HG03196 (cell line): ENCODE results near the gene EN2.
"Not testable (repeated sequence)": the region's sequence is repeated elsewhere in the genome, so short reads cannot be mapped to it uniquely, and the experiment has no call there.

Experiments
- ATAC-seq: cut with Tn5 transposase; IDR thresholded peaks from one replicate; pipeline ENCODE4 v1.9.1; 2021; ENCODE audit not compliant: unreplicated experiment

Gene EN2

DNA sequence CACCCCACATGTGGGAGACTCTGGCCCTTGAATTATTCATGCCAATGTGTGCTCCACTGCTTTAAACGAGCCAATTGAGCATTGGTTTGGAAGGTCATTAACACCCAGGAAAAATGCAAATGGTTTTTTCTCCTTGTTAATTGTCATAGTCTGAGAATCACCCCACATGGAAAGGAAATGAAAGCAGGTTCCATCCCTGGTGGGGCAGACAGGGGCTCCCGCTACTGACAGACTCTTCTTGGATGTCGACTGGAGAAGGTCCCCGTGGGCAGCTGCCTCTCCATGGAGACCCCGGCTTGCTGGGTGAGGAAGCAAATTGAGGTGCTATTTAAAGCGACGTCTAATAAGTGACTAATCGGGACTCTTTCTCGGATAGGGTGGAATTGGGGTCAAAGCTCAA is 32.0 kb upstream of the EN2 start:
- no peak for ATAC-seq

DNA sequence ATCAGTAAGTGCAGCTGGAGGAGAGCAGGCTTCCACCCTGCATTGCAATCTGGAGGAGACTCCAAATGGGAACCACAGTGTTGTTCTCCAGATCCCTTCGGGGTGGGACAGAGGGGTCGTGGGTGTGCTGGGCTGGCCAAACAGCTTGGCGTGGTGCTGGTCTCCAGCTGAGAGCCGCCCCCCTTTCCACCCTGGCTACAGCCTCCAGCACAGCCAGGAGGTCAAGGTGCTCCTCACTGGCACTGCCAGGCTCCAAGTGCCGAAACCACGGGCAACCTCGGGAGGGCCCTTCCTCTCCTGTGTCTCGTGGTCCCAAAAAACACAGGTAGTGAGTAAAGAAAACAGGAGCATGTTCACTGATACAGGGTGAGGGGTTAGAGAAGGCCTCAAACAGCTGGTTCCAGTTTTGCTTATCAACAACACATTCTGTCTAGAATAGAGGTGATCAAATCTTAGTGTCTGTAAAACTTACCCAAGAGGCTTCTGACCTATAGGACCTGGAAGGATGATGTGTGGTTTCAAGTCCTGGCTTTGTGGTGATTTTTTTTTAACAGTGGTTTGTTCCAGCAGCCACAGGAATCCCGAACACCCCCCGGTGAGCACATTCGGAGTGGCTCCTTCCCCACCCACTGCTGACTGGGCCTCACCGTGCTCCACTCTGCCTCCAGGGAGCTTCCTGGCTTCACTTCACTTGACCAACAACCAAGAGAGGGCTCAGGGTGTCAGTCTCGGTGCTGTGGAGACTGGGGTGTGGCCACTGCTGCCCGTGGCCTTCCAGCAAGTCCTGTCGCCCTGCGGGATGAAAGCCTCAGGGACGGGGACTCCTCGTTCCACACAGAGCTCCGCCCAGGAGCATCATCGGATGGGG is 31.2 kb upstream of the EN2 start:
- no peak for ATAC-seq

DNA sequence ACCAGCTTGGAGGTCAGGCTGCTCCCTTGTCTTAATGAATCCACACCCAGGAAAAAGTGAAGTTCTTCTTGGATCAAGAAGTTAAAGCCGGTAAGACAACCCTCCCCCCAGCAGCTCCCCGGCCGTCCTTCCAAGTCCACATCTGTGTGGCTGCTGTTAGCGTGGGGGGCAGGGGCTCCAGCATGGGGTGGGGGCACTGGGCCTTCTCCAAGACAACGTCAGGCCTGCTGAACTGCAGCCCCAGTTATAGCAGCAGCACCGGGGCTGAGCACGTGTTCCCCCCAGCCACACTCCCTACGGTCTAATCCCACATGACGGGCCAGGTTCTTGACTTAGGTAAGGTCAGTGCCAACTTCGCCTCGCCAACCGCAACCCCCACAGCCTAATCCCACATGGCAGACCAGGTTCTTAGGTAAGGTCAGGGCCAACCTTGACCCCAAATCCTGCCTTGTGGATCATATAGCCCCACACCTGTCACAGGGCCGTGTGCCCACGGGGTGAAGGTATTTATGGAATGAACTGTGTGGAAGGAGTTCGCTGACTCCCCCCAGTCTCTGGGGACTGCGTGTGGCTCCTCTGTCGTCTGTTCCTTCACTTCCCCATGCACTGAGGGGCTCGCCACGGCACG is 30.4 kb upstream of the EN2 start:
- no peak for ATAC-seq

DNA sequence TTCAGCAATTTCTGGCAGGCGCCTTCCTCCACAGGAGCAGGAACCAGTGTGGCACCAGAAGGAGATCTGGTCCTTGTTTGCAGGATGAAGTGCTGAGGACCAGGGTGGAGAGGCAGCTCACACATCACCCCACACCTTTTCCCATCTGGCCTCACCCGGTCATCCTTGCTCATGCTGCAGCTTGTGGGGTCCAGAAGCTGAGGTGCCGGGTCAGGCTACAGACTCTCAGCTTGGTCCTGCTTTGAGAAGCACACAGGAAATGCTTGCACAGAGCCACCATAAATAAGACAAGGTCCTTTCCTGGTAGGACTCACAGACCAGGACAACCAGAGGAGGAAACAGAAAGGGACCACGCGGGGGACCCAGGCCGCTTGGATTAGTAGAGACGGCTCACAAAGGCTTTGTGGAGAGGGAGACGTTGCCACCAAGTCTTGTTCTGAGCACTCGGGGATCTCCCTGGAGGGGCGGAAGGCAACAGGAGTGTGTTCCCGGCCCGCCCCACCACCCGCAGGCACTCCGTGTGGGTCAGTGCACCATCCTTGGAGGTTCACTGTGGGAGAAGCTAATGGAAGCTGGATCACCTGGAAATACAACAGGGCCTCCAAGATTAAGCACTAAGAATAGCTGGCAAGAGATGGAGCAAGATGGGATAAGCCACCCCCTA is 29.6 kb upstream of the EN2 start:
- ATAC-seq = no peak

DNA sequence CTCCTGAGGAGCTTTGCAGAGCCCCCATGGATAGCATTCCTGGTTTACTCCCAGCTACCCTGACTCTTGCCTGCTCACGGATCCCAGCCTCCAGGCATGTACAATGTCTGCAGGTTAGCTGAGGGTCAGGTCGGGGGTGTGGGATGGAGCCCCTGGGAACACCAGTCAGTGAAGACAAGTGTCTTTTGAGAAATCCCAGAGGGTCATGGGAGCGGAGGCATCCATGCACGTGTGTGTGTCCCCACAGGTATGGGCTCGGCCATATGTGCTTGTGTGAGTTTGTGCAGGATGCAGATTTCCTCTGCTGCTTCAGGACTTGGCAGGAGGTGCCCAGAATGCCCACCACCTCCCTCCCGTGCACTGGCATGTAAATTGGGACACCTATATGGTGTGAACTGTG is 28.3 kb upstream of the EN2 start:
- ATAC-seq = no peak

DNA sequence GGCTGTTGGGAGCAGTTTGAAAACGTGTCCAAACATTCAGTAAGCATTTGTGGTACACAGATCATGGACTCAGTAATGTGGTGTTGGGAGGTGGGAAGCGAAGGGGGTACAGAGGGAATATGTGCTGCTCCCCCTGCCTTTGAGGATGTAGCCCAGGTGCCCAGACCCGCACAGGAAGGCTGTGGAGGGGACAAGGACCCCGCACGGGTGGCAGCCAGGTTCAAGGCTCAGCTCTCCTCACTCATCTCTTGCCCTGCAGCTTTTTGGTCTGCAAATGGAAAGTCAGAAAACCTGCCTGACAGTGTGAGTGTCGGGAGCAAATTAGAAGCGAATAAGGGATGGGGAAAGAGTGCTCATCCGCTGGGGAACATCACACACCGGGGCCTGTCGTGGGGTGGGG is 27.3 kb upstream of the EN2 start:
- ATAC-seq = no peak

DNA sequence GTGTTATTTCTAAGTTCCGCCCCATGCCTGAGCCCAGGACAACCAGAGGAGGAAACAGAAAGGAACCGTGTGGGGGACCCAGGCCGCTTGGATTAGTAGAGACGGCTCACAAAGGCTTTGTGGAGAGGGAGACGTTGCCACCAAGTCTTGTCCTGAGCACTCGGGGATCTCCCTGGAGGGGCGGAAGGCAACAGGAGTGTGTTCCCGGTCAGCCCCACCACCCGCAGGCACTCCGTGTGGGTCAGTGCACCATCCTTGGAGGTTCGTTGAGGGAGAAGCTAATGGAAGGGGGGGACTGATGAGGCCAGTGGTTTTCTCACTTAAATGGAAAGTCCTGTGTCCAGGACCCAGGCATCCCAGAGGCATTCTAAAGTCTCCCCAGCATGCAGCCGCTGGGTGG is 26.7 kb upstream of the EN2 start:
- ATAC-seq = no peak

DNA sequence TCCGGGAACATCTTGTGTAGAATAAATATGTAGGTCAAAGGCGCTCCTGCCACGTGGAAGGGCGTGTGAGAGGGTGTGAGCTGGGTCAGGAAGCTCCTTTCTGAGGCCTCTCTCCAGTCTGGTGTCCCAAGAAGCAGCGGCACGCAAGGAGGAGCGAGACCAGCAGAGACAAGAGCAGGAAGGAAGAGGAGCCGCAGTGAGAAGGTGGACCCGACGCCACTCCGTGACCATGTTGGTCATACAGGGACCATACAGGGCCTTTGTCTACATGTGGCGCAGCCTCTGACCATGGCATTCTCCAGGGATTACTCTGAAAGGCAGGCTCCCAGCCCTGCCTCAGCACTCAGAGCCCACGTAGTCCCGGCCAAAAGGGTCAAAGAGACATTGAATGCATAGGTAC is 26.2 kb upstream of the EN2 start:
- no peak for ATAC-seq

DNA sequence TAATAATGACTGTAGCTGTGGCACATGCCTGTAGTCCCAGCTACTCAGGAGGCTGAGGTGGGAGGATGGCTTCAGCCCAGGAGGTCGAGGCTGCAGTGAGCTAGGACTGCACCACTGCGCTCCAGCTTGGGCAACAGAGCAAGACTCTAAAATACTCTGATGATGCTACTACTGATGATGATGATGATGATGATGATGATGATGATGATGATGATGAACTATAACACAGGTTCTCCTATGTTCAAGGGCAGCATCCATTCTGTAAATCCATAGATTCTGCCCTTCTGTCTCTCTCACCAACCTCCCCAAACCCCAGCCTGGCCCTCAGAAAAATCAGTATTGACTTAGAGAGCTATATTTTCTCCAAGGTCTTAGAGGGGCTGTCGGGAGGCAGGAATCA is 22.8 kb upstream of the EN2 start:
- ATAC-seq = no peak

DNA sequence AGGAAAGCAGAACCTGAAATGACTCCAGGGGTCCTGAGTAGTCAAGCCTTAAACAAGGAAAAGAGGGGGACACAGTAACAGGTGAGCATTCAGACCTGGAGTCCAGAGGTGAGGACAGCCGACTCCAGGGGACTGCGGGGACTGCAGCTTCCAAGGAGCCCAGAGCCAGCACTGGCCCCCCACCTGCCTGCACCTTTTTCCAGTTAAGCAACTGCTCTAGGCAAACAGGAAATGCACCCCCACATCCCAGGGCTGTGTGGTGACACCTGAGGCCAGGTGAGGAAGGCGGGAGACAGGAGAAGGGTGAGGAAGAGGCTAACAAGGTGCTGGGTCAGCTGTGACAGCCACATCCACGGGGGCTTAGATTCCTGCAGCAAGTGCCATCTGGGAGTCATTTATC is 20.1 kb upstream of the EN2 start:
- no peak for ATAC-seq

DNA sequence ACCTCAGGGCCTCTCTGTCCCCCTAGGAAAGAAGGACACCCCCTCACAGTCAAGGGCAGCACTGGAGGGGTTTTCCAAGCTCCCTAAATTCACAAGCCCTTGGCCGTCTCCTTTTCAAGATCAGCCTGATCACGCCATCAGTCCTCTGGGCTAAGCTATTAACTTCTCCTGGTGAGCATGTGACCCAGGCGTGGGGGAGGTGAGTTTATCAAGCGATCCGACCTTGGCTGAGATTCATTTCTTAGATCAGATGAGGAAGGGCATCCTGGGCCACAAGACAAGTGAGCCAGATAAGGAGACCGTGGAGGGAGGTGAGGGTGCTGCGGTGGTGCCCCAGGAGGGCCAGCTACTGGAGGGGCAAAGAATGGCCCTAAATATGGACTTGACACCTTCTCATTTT is 19.2 kb upstream of the EN2 start:
- ATAC-seq = no peak

DNA sequence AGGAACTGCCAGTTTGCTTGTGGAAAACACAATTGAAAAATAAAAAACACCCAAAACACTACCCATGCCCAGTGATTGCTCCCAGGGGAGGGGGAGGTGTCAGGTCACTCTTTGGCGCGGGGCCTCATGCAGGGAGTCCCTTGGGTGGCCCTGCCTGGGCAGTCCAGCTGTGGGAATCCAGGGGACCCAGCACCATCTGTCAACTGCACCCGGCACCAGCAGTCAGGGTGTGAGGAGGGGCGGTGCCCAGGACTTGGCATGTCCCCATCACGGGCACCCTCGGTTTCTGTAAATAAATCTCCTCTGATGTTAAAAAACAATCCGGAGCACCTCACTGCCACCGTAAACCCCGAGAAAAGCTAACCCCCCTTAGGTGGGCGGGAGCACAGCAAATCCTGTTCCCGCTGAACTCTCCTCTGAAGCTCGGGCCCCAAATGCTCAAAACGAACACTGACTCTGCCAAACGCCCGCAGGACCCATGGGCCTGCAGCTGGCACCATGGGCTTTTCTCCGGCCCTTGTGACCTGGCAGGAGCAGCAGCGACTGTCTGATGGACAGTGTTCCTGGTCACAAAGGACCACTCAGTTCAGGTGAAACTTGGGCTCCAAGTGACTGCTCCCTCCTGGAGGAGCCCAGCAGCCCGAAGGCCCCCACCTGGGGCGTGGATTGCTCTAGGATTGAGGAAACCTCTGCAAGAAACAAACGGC is 18.5 kb upstream of the EN2 start:
- no peak for ATAC-seq

DNA sequence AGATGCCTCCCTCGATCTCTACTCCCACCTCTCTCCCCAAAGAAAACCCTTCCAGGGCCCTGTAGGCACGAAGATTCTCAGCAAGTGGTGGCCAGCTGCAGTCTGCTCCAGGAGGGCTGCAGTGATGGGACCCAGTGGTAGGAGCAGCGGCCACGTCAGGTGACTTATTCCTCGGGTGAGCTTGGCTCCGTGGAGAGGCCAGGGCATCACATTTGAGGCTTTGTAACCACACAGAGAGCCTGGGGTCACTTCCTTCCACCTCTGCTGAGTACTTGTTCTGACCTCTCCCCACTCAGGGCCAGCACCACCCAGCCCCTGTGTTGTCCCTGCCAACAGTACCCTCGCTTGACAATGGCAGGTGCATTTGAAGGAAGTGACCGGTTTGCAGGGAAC is 17.9 kb upstream of the EN2 start:
- ATAC-seq = no peak

DNA sequence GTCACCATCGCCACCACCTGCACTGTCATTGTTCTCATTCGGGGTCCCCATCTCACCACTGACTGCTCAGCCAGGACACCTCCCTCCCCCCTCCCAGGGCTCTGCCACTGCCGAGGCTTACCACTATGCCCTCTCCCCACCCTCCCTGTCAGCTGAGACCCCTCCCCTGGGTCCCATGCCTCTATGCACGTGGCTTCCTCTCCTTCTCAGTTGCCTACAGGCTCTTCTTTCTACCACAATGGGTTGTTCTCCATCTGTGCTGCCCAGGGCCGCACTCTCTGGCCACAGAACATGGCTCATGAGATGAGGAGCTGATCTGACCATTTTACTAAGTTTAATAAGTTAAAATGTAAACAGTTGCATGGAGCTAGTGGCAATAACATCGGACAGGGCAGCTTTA is 16.1 kb upstream of the EN2 start:
- ATAC-seq = no peak

DNA sequence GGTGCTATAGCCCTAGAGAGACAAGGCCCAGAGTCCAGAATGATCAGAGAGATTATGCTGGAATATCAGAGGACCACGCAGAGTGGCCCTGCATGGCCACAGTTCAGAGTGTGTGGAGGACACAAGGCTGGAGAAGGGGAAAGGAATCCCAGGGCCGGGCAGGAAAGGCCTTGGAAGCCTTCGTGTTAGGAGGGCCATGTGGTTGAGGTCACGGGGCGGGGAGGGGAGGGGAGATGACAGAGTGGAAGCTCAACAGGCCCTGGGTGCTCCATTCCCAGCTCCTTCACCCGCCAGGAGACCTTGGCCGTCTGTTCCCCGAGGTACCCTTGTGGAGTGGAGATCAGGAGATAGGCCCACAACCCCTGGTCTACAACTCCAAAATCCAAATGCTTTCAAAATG is 13.2 kb upstream of the EN2 start:
- ATAC-seq = no peak

DNA sequence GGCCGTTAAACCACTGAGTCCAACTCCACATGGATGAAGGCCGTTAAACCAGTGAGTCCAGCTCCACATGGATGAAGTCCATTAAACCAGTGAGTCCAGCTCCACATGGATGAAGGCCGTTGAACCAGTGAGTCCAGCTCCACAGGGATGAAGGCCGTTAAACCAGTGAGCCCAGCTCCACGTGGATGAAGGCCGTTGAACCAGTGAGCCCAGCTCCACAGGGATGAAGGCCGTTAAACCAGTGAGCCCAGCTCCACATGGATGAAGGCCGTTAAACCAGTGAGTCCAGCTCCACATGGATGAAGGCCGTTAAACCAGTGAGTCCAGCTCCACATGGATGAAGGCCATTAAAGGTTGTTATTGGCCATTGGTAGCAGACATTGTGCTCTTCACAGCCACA is 12.3 kb upstream of the EN2 start:
- not testable (repeated sequence) for ATAC-seq

DNA sequence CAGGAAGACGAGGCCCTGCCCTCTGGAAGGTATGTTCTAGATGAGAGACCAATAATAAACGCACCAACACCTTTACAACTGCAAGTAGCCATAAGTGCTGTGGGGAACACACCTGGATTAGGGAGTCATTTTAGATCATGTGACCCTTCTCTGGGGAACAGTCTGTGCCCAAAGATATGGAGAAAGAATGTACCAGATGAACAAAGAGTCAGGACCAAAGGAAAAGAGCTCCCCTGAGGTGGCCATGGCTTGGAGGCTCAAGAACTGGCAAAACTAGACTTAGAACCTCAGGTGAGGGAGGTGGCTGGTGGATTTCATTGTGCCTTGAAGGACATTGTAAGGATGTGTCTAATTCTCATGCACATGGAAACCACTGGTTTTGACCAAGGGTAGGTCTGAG is 10.3 kb upstream of the EN2 start:
- no peak for ATAC-seq

DNA sequence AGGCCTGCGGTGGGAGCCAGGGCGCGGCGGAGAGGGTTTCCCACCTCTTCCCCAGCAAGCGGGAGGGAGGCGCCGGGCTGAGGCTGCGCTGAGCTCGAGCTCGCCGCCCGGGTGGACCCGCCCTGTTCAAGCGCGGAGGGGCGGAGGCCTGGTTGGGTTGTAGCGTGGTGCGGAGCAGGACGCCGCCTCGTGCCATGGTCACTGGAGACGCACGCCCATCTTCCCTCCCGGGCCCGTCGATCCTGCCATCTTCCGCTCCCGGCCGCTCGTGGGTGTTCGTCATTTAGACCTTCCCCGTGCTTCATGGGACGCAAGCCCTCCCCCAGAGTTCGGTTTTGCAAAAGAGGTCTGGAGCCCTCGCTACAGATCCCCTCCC is 9.3 kb upstream of the EN2 start:
- no peak for ATAC-seq

DNA sequence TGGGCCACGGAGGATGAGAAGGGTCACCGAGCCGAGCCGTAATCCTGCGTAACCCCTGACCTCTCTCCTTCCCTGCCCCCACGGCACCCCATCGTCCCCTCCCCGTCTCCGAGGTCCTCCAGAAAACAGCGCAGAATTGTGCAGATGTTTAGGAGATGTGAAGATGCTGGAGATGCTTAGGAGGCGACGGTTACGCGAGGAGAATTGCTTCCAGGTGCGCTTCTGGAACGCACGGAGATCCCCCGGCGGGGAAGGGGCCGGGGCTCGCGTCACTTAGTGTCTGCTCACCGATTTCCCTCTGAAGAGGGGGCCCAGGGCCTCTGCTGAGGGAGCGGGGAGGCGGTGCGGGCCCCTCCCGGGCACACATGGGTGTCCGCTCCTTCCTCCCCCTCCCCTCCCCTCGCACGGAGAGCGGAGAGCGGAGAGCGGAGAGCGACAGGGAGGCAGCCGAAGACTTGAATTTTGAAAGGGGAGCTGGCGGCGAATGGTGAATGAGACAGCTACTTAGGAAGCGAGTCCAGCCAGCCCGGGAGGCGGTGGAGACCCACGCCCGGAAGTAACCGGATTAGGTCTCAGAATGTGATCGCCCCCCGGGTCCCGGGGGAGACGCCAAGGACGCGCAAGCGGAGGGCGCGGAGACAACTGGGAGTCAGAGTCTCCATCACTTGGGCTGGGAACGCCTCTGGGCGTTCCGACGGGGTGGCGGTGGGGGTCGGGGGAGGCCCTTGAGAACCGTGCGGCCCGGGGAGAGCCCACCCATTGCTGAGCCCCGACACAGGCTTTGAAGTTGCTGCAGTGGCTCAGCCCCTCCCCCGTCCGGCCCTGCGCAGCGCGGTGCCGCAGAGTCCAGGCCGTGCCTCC is 8.7 kb upstream of the EN2 start:
- ATAC-seq = no peak

DNA sequence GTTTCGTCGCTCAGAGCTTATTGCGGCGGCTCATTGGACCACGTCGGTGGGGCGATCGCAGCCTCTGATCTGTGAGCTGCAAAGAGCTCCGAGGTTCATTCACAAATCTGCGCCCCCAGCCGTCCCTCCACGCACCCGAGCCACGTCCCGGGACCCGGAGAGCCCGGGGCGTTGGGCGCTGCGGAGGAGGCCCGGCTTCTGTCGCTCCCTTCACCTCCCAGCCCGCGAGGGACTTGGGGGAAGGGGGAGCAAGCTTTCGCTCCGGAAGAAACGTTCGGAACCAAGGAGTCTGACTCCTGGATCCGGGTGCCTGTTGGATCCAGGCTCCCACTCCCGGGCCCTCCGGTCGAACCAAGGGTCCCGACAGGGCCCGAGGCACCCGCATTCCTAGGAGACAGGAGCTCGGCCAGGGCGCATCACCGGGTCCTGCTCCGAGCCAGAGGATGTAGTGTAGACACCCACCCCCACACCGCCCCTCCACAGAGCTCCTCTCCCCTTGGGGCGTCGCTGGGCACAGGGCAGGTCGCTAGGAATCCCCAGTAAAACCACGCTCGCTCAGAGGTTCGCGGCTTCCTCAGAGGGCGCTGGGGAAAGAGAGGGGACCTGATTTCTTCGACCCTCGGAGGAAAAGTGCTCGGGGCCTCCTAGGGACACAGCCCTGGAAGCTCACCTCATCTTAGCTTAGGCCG is 7.9 kb upstream of the EN2 start:
- no peak for ATAC-seq
